Stimulated activated CD4-positive, alpha-beta T cell treated with anti-CD3 and anti-CD28 coated beads, Interleukin-12 subunit alpha, Interleukin-12 subunit beta, amount 100 ng/mL, for 48 hours (primary cell): ENCODE results near the gene RAVER1.

ENCODE experiments used
- DNase-seq, 3 donors: peaks; one replicate each; pipeline ENCODE4 v3.0.0-alpha.2; 2020; ENCODE audit warnings: low read depth in 2 of 3, low spot score in 1 of 3

RAVER1 gene

DNA sequence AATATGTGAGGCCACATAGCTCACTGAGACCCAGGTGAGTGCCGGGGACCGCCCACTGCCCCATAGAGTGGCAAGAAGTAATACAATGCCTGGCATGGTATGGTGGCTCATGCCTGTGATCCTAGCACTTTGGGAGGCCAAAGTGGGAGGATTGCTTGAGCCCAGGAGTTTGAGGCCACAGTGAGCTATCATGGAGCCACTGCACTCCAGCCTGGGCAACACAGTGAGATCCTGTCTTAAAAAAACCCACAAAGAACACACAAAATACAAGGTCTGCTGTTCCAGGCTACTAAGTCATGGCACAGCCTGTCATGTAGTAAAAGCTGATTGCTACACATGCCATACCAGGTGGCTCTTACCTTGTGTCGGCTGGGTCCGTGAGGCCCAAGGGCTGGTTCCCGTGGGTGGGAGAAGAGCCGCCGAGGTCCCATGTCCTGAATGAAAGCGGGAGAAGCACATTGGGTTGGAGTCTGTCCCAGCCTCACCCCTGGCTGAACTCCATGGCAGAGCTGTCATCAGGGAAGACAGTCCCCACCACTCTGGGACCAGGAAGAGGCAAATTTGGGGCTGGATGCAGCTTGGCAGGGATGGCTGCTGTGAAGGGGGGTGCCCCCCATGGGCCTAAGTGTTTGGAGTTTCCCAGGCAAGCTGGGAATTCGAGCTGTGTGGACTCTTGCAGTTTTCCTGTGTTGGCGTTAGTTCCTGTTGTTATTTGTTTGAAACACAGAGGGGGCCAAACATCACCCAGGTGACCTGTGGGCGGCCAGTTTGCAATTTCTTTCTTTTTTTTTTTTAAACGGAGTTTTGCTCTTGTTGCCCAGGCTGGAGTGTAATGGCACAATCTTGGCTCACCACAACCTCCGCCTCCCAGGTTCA lies 14.3 kb downstream of the RAVER1 start:
- no peak for DNase-seq

DNA sequence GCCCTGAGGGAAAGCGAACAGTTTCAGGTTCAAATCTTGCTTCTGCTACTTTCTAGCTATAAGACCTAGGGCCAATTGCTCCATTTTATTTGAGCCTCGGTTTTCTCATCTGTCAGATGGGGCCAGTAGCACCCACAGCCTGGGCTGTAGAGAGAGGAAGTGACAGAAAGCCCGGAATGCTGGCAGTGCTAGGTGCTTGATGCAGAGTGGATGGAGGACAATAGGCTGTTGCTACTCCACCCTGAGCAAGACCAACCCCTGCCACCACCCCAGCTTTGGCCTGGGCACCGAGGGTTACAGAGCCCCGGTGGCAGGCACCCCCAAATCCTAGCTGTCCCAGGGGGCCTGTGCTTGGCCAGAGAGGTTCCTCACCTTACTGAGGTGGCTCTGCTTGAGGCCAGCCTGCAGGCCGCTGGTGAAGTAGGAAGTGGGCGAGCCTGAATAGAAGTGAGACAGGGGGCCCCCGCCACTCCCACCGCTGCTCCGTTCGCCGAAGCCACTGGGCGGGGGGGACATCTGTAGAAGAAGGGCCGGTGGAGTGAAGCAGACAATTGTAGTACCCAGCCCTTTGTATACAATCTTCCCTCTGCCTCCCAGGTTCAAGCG lies 15.4 kb downstream of the RAVER1 start:
- no peak for DNase-seq

GRCh38 chr19:10317045-10317856 lies 16.1 kb downstream of the RAVER1 start:
- no peak for DNase-seq

- no peak for DNase-seq
Observed at GRCh38 chr19:10316229-10317044, 16.9 kb downstream of the RAVER1 start.

DNA sequence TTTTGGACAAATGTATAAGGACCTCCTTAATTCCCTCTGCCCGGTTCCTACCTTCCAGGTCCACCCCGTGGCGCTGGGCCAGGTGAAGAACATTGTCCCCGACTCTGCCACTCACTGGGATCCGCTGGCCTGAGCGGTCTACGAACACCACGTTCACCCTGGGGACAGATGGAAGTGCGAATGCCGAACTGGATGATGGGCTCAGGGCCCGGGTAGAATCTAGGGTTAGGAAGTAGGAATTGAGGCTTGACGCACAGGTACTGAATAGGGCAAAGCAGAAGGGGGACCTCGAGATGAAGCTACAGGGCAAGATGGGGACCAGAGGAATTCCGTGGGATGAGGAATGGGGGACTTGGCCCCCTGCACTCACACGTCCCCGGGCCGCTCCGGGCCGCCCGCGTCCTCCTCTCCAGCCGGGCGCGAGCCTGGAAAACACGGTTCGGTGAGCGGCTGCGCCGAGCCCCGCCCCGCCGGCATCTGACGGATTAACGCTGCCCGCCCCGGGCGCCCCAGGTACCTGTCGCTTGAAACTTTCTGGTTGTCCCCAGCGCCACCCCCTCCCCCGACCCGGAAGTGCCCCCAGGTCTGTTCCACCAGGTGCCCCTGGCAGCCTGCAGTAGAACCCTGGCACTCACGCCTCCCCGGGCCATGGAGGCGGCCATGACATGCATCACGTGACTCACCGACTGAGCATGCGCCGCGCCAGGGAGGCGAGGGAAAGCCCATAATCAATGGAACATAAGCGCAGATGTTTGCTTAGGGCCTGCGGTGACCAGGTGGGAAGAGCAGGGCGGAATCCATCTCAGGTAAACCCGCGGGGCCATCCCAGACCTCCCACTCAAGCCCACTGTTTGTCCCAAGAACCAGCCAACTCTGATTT lies 17.8 kb downstream of the RAVER1 start, which contains the start of gene FDX2:
TSS of gene FDX2 (minus strand) at position 681 of the 880 bp plus-strand sequence. CDS start at position 662, 19 bp downstream.
- DNase-seq = peak; percentile 79 to 91 (median 87)

GRCh38 chr19:10309423-10309822 lies 23.9 kb downstream of the RAVER1 start, which contains the start of gene ZGLP1:
Gene ZGLP1 (minus strand): TSS chr19:10309815.
- DNase-seq = no peak

DNA sequence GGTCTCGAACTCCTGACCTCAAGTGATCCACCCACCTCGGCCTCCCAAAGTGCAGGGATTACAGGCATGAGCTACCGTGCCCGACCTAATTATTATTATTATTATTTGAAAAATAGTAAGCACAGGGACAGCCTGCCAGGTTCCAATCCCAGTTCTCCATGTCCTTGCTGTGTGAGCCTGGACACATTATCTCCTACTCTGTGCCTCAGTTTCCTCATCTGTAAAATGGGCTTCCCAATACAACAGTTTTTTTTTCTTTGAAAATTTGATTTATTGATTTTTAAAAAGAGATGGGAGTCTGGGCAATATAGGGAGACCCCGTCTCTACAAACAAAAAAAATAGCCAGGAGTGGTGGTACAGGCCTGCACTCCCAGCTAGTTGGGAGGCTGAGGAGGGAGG lies 27.0 kb downstream of the RAVER1 start:
- DNase-seq = no peak

DNA sequence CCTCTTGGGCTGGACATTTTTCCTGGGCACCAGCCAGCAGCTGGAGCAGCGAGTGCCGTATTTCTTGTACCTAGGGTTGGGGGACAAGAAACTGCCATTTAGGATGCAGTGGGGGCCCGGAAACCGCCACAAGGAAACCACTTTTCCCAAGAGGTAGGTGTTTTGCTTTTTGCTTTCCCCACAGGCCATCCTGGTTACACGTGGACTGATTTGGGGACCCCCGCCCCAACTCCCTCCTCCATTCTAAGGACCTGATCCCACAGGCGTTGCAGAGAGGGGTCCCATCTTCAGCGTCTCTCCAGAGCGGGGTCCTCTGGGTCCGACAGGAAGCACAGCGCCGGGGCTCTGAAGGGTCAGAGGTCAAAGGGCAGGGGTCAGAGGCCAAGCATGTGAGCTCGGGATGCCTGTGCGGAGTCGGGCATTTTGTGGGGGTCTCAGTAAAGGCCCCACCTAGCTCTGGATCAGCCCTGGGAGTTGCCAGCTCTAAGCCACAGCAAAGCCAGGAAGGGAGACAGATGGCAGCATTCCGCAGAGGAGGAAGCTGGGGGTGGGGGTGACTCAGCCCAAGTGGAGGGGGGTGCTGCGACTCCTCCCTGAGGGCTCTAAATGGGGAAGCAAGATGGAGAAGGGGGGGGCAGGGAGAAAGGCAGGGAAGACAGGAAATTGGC lies 28.1 kb downstream of the RAVER1 start:
- no peak for DNase-seq

- no peak for DNase-seq
Observed at GRCh38 chr19:10299545-10300458, 33.5 kb downstream of the RAVER1 start.

- DNase-seq = no peak
Observed at GRCh38 chr19:10295847-10296591, 37.3 kb downstream of the RAVER1 start.

DNA sequence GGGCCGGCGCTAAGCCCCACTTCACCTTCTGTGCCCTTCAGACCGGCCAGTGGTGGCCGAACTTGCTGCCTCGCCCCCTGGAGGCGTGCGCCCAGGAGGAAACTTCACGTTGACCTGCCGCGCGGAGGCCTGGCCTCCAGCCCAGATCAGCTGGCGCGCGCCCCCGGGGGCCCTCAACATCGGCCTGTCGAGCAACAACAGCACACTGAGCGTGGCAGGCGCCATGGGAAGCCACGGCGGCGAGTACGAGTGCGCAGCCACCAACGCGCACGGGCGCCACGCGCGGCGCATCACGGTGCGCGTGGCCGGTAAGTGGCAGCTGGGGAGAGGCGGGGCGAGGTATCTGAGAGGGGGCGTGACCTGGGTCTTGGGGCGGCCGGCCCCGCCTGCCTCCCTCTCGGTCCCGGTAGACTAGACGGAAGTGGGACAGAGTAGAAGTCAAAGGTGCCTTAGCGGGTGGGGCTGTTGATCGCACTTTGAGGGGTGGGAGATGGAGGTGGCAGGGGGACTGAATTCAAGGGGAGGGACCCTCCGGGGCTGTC lies 38.0 kb downstream of the RAVER1 start:
- DNase-seq = no peak

DNA sequence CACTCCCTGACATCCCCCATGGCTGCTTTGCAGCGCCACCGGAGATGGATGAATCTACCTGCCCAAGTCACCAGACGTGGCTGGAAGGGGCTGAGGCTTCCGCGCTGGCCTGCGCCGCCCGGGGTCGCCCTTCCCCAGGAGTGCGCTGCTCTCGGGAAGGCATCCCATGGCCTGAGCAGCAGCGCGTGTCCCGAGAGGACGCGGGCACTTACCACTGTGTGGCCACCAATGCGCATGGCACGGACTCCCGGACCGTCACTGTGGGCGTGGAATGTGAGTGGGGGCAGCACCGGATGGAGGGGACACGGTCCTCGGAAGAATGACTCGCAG lies 39.0 kb downstream of the RAVER1 start:
- DNase-seq = no peak

GRCh38 chr19:10293637-10294367 lies 39.5 kb downstream of the RAVER1 start:
- DNase-seq = no peak

- DNase-seq = no peak
Observed at GRCh38 chr19:10292789-10293636, 40.3 kb downstream of the RAVER1 start.

GRCh38 chr19:10292206-10292788 lies 41.0 kb downstream of the RAVER1 start:
- DNase-seq = peak; percentile 69 to 86 (median 70)
